ENCODE data around the gene MAPKAPK5.
"Not testable (repeated sequence)": the region's sequence is repeated elsewhere in the genome, so short reads cannot be mapped to it uniquely, and the experiment has no call there.

Gene MAPKAPK5

GRCh38 chr12:111826992-111827391 lies 15.0 kb upstream of the MAPKAPK5 start:
- no peak for DNase-seq (ENCODE audit: low read depth in 2 of 3, low spot score in 2 of 3)

- no peak for DNase-seq (ENCODE audit: low read depth in 2 of 3, low spot score in 2 of 3)
Measured at GRCh38 chr12:111827907-111828306, 14.1 kb upstream of the MAPKAPK5 start.

GRCh38 chr12:111828338-111828979 lies 13.6 kb upstream of the MAPKAPK5 start:
- no peak for DNase-seq (ENCODE audit: low read depth in 2 of 3, low spot score in 2 of 3)

GRCh38 chr12:111829635-111830034 lies 12.4 kb upstream of the MAPKAPK5 start:
- not testable (repeated sequence) for DNase-seq (ENCODE audit: low read depth in 2 of 3, low spot score in 2 of 3)

- not testable (repeated sequence) for DNase-seq (ENCODE audit: low read depth in 2 of 3, low spot score in 2 of 3)
Measured at GRCh38 chr12:111834740-111835386, 7.2 kb upstream of the MAPKAPK5 start.

- not testable (repeated sequence) for DNase-seq (ENCODE audit: low read depth in 2 of 3, low spot score in 2 of 3)
Measured at GRCh38 chr12:111835531-111836181, 6.4 kb upstream of the MAPKAPK5 start.

GRCh38 chr12:111838353-111838752 lies 3.7 kb upstream of the MAPKAPK5 start:
- DNase-seq (ENCODE audit: low read depth in 2 of 3, low spot score in 2 of 3): no peak

- DNase-seq (ENCODE audit: low read depth in 2 of 3, low spot score in 2 of 3): no peak
Measured at GRCh38 chr12:111840807-111841206, 1.2 kb upstream of the MAPKAPK5 start.

GRCh38 chr12:111841236-111841749 lies 735 bp upstream of the MAPKAPK5 start:
- peak in 1 of 3 experiments; percentile 11 for DNase-seq (ENCODE audit: low read depth in 2 of 3, low spot score in 2 of 3)

GRCh38 chr12:111842556-111843396 lies 748 bp downstream of the MAPKAPK5 start:
- DNase-seq (ENCODE audit: low read depth in 2 of 3, low spot score in 2 of 3): peak in 1 of 3 experiments; percentile 23

- DNase-seq (ENCODE audit: low read depth in 2 of 3, low spot score in 2 of 3): no peak
Measured at GRCh38 chr12:111846016-111846415, 4.0 kb downstream of the MAPKAPK5 start.

- DNase-seq (ENCODE audit: low read depth in 2 of 3, low spot score in 2 of 3): no peak
Measured at GRCh38 chr12:111850526-111850925, 8.5 kb downstream of the MAPKAPK5 start.

- no peak for DNase-seq (ENCODE audit: low read depth in 2 of 3, low spot score in 2 of 3)
Measured at GRCh38 chr12:111858186-111858585, 16.2 kb downstream of the MAPKAPK5 start.

GRCh38 chr12:111858778-111859177 lies 16.8 kb downstream of the MAPKAPK5 start:
- DNase-seq (ENCODE audit: low read depth in 2 of 3, low spot score in 2 of 3): no peak

GRCh38 chr12:111864913-111865312 lies 22.9 kb downstream of the MAPKAPK5 start:
- DNase-seq (ENCODE audit: low read depth in 2 of 3, low spot score in 2 of 3): no peak

GRCh38 chr12:111867531-111867930 lies 25.5 kb downstream of the MAPKAPK5 start:
- no peak for DNase-seq (ENCODE audit: low read depth in 2 of 3, low spot score in 2 of 3)

- DNase-seq (ENCODE audit: low read depth in 2 of 3, low spot score in 2 of 3): no peak
Measured at GRCh38 chr12:111868676-111869588, 26.9 kb downstream of the MAPKAPK5 start.

GRCh38 chr12:111869671-111870070 lies 27.6 kb downstream of the MAPKAPK5 start:
- no peak for DNase-seq (ENCODE audit: low read depth in 2 of 3, low spot score in 2 of 3)

GRCh38 chr12:111870216-111870615 lies 28.2 kb downstream of the MAPKAPK5 start:
- DNase-seq (ENCODE audit: low read depth in 2 of 3, low spot score in 2 of 3): no peak

- no peak for DNase-seq (ENCODE audit: low read depth in 2 of 3, low spot score in 2 of 3)
Measured at GRCh38 chr12:111870706-111871105, 28.7 kb downstream of the MAPKAPK5 start.

All from activated CD8-positive, alpha-beta memory T cell treated with anti-CD3 and anti-CD28 coated beads for 48 hours (primary cell).